Endodermal cell (in vitro differentiated cells): ENCODE results near the gene OR5B21. TPM values are rescaled to one million over a fixed set of nuclear protein-coding genes. Genes with fewer than 3 reads are reported as not detected.

Experiments used
- DNase-seq: peaks from one replicate; pipeline ENCODE4 v3.0.0-alpha.2; 2017
- H3K27ac ChIP-seq: 2 replicates; pipeline ENCODE4 v1.5.1; 2013; ENCODE audit warnings: mild to moderate bottlenecking, low read depth, low read length, moderate library complexity
- H3K27me3 ChIP-seq: 2 replicates; pipeline ENCODE4 v1.6.1; 2013; ENCODE audit warnings: mild to moderate bottlenecking, low read length, moderate library complexity; ENCODE audit not compliant: insufficient read depth, control insufficient read depth, poor library complexity, severe bottlenecking
- H3K36me3 ChIP-seq: 2 replicates; pipeline ENCODE4 v1.7.0; 2013; ENCODE audit warnings: mild to moderate bottlenecking, low read length, moderate library complexity; ENCODE audit not compliant: control insufficient read depth, insufficient read depth
- H3K4me1 ChIP-seq: one replicate; pipeline ENCODE4 v1.7.0; 2013; ENCODE audit warnings: low read length; ENCODE audit not compliant: control insufficient read depth, insufficient read depth
- H3K4me3 ChIP-seq: 2 replicates; pipeline ENCODE4 v1.5.1; 2013; ENCODE audit warnings: mild to moderate bottlenecking, low read length, moderate library complexity
- H3K9ac ChIP-seq: 2 replicates; pipeline ENCODE4 v1.6.1; 2013; ENCODE audit warnings: mild to moderate bottlenecking, low read length, moderate library complexity; ENCODE audit not compliant: poor library complexity, severe bottlenecking; ENCODE audit errors: extremely low read depth
- H3K9me3 ChIP-seq: 2 replicates; pipeline ENCODE4 v1.6.1; 2013; ENCODE audit warnings: mild to moderate bottlenecking, low read length, moderate library complexity; ENCODE audit not compliant: control insufficient read depth
- H3K27ac Mint-ChIP-seq: 2 replicates; pipeline ENCODE4 v1.8.0; 2020; ENCODE audit warnings: mixed read lengths
- H3K27me3 Mint-ChIP-seq: 2 replicates; pipeline ENCODE4 v1.8.0; 2021; ENCODE audit warnings: mild to moderate bottlenecking, mixed read lengths; ENCODE audit not compliant: insufficient read depth
- H3K36me3 Mint-ChIP-seq: 2 replicates; pipeline ENCODE4 v1.8.0; 2020; ENCODE audit warnings: low read depth, mixed read lengths
- H3K4me1 Mint-ChIP-seq: 2 replicates; pipeline ENCODE4 v1.8.0; 2020; ENCODE audit warnings: mixed read lengths
- H3K4me3 Mint-ChIP-seq: 2 replicates; pipeline ENCODE4 v1.8.0; 2020; ENCODE audit warnings: mild to moderate bottlenecking, moderate library complexity, mixed read lengths
- H3K9me3 Mint-ChIP-seq: 2 replicates; pipeline ENCODE4 v1.8.0; 2020; ENCODE audit warnings: mild to moderate bottlenecking, mixed read lengths
- CTCF ChIP-seq: fragments of 200-600 bp; sonication (generic); conservative IDR thresholded peaks from 2 replicates; pipeline ENCODE4 v1.5.0; 2021; ENCODE audit warnings: antibody characterized with exemption, mild to moderate bottlenecking
- WGBS, 2 experiments: methylation state at CpG; one replicate each; pipeline versions ENCODE4 v1.1.5 to v1.1.7; 2013; ENCODE audit warnings: missing lambda C conversion rate in 2 of 2, mixed read lengths in 1 of 2; ENCODE audit not compliant: insufficient coverage in 1 of 2, insufficient read length in 1 of 2; 5-methylcytosine and 5-hydroxymethylcytosine counted together
- total RNA-seq, 2 donors: library from RNA; stranded (reverse); fragmentation: NEBNext Ultra II Directional in 1 of 2; extraction: Animal tissue kit (Norgen Biotek cat#: 25700) in 1 of 2; gene quantifications; 2 replicates in 1 of 2; 3 replicates in 1 of 2; pipeline ENCODE4 v1.2.1, GENCODE V29; 2021

The OR5B21 gene
- total RNA-seq, 2 donors from 2014 or later = not detected

GRCh38 chr11:58490827-58491226 is 17.1 kb downstream of the OR5B21 start:
- Mint-ChIP-seq H3K36me3 (no peaks in the 10 kb centered on the region), H3K4me1 (peaks cover 13% of the 10 kb centered on the region), H3K9me3 (peaks cover 1% of the 10 kb centered on the region), H3K4me3 (no peak overlapping the region), H3K27me3 (no peaks in the 10 kb centered on the region), H3K27ac (no peak overlapping the region)
- H3K27ac ChIP-seq = no peak overlapping the region
- 82 to 100% methylated on average over 1 to 2 of the region's 2 CpGs for WGBS, 2 experiments
- DNase-seq = no peak
- no peak for TF ChIP-seq CTCF
- H3K9ac ChIP-seq = no peak overlapping the region
- no peak overlapping the region for H3K4me3 ChIP-seq
- no peaks in the 10 kb centered on the region for H3K4me1 ChIP-seq
- H3K36me3 ChIP-seq = no peaks in the 10 kb centered on the region
- H3K9me3 ChIP-seq = no peaks in the 10 kb centered on the region
- H3K27me3 ChIP-seq = peaks cover 4% of the 10 kb centered on the region

- peaks cover 1% of the 10 kb centered on the region for H3K9me3 Mint-ChIP-seq
- H3K36me3 Mint-ChIP-seq = no peaks in the 10 kb centered on the region
- Histone ChIP-seq H3K4me1 (no peaks in the 10 kb centered on the region), H3K36me3 (no peaks in the 10 kb centered on the region), H3K27me3 (peaks cover 9% of the 10 kb centered on the region), H3K9me3 (no peaks in the 10 kb centered on the region), H3K4me3 (no peak overlapping the region), H3K9ac (no peak overlapping the region), H3K27ac (no peak overlapping the region)
- no peak overlapping the region for H3K27ac Mint-ChIP-seq
- no peak for TF ChIP-seq CTCF
- no peak overlapping the region for H3K4me3 Mint-ChIP-seq
- H3K4me1 Mint-ChIP-seq = peaks cover 18% of the 10 kb centered on the region
- peaks cover 10% of the 10 kb centered on the region for H3K27me3 Mint-ChIP-seq
- DNase-seq = no peak
Measured at GRCh38 chr11:58487170-58487569, 20.7 kb downstream of the OR5B21 start.

GRCh38 chr11:58485961-58486360 is 21.9 kb downstream of the OR5B21 start:
- TF ChIP-seq CTCF = no peak
- Histone ChIP-seq H3K4me1 (no peaks in the 10 kb centered on the region), H3K9me3 (no peaks in the 10 kb centered on the region), H3K27ac (no peak overlapping the region), H3K9ac (no peak overlapping the region), H3K27me3 (peaks cover 9% of the 10 kb centered on the region), H3K4me3 (no peak overlapping the region), H3K36me3 (no peaks in the 10 kb centered on the region)
- Mint-ChIP-seq H3K4me1 (peaks cover 18% of the 10 kb centered on the region), H3K4me3 (no peak overlapping the region), H3K27ac (no peak overlapping the region), H3K36me3 (no peaks in the 10 kb centered on the region), H3K9me3 (peaks cover 1% of the 10 kb centered on the region), H3K27me3 (peaks cover 10% of the 10 kb centered on the region)
- no peak for DNase-seq
- WGBS, 2 experiments = 78 to 83% methylated on average over 1 of the region's 1 CpG
